ENCODE results near the gene DDOST.

DNA sequence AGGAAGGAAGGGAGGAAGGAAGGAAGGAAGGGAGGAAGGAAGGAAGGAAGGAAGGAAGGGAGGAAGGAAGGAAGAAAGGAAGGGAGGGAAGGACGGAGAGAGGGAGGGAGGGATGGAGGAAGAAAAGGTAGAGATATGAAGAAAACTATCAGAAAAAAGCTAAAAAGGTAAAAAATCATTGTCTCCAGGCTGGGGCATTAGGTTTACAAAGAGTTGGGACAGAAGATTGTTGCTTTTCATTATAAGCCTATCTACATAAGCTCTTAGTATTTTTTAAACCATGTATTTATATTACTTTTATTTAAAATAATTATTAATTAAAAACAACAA, 35.1 kb downstream of the DDOST start:
- TF ChIP-seq, protein P1, sequence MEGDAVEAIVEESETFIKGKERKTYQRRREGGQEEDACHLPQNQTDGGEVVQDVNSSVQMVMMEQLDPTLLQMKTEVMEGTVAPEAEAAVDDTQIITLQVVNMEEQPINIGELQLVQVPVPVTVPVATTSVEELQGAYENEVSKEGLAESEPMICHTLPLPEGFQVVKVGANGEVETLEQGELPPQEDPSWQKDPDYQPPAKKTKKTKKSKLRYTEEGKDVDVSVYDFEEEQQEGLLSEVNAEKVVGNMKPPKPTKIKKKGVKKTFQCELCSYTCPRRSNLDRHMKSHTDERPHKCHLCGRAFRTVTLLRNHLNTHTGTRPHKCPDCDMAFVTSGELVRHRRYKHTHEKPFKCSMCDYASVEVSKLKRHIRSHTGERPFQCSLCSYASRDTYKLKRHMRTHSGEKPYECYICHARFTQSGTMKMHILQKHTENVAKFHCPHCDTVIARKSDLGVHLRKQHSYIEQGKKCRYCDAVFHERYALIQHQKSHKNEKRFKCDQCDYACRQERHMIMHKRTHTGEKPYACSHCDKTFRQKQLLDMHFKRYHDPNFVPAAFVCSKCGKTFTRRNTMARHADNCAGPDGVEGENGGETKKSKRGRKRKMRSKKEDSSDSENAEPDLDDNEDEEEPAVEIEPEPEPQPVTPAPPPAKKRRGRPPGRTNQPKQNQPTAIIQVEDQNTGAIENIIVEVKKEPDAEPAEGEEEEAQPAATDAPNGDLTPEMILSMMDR (IDR thresholded peaks at IDR 0.05): no peak
- TF ChIP-seq ZFX (IDR thresholded peaks at IDR 0.05; ENCODE audit: borderline replicate concordance): no peak

Measured in 22Rv1 (cell line).